GM18868 (cell line): ENCODE data around the gene ABCA2.

Experiments used
- ATAC-seq: cut with Tn5 transposase; IDR thresholded peaks from one replicate; pipeline ENCODE4 v1.9.1; 2021; ENCODE audit warnings: mild to moderate bottlenecking, moderate library complexity; ENCODE audit not compliant: unreplicated experiment

The ABCA2 gene

DNA sequence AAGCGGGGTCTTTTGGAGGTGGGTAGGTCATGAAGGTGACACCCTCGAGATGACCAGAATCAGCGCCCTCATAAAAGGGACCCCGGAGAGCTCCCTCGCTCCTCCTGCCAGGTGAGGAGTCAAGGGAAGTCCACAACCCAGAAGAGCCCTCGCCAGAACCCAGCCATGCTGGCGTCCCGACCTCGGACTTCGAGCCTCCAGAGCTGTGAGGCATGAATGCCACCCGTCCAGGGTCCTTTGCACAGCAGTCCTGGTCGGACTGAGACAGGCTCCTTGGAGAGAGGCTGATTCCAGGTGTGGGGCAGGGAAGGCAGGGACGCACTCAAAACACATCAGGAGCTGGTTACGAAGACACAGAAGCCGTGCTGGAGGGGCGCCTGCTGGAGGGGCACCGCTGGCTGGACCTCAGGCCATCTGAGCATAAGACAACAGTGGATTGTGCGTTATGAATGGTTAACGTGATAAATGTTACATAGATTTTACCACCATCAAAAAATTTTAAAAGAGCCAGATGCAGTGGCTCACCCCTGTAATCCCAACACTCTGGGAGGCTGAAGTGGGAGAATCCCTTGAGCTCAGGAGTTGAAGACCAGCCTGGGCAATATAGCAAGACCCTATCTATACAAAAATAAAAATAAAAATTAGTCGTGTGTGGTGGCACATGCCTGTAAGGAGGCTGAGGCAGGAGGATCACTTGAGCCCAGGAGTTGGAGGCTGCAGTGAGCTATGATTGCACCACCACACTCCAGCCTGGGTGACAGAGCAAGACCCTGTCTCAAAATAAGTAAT, 26.0 kb downstream of the ABCA2 start:
- ATAC-seq, result no peak

DNA sequence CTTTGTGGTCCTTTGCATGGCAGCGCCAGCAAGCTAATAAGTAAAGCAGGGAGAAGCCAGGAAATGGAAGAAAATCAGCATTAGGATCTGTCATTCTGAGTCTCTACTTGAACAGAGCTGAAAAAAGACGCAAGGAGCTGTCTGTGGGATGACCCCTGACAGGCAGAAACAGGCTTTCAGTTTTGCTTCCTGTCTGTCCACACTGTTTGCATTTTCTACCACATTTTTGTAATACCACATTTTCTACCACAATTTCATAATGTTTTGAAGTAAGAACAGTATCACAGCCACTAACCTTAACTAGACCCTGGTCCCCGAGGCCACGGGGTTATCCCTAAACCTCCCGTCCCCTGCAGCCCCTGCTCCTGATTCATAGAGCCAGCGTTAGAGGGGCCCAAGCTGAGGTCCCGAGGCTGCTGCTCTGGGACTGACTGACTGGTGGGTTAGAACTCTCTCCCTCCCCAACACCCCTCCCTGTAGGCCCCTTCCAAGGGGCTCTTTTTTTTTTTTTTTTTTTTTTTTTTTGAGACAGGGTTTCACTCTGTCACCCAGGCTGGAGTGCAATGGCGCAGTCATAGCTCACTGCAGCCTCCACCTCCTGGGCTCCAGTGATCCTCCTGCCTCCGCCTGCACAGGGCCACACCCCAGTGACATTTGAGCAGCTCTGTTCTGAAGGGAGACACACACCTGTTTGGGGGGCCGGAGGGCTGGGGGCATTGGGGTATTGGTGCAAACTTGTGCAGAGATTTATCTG, 27.7 kb downstream of the ABCA2 start:
- ATAC-seq, result peak; percentile 60

DNA sequence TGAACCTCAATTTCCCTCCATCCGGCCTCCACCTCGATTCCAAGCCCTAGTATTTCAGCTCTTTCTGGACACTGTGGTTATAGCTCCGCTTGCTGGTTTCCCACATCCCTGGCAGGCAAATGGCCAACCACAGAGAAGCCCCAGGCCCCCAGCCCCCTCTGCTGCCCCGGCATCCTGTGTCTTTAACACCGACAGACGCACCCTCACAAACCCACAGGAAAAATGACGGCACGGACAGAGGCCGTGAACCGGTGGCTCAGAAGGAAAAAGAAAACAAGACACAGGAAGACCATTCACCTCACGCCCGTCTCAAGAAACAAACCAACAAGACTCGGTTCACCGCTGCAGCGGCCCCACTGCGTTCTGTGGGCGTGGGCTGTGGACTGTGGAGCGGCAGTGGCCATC, 30.2 kb downstream of the ABCA2 start:
- ATAC-seq, result no peak

DNA sequence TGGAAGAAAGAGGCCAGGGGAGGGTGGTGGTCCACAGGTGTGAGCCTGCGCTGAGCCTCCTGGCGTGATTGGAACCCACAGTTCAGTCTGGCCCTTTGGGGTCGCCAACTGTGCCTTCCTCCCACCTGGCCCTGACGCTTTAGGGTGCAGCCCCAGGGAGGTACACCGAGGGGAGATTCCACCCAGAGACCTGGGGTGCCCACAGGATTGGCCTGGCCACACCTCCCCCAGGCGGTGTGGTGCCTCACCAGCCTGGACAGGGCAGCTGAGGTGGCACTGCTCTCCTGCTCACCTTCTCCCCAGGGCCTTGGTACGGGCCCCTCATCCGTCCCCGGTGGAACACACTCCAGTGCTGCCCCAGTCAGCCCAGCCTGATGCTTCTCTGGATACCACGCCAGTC, 30.7 kb downstream of the ABCA2 start:
- no peak for ATAC-seq

DNA sequence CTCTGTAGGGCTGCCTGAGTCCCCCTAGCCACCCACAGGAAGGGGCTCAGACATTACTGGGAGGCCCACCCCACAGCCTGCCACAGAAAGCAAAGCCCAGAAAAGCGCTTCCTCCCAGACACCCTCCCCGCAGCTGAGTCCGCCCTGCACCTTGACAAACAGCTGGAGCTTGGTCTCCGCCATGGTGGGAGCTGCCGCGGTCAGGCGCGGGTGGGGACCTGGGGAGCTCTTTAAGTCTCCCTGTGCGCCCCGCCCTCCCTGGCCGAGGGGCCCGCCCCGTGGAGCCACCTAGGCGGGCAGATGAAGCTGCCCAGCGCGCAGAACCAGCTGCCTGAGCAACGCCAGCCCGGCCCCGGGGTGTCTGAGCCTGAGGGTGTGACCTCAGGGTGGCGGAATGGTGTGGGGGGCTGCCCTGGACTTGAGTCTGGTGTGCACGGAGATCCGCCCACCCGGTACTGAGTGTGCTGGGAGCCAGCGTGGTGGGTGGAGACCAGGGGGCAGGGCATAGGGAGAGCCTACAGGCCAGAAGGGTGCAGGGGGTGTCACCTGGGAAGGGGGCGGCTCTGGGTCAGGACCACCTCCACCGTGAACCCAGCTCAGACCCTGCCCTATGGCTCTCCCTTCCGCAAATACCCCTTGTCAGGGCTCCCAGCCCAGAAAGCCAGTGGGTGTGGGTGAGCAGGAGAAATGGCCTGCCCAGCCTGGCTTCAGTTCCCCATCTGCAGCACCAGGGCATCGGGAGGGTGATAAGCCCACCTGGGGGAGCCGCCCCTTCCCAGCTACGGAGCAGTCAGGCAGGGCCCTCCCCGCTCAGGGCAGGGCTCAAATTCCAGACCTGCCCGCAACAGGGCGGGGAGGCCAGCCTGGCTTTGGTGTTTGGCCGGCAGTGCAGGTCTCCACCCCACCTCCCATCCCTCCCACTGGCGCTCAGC, 31.4 kb downstream of the ABCA2 start, which contains the start of gene CLIC3:
Gene CLIC3, minus strand, starts transcription at position 208 of the 932 bp plus-strand sequence. Its CDS starts 25 bp downstream, at position 183.
- ATAC-seq, result no peak

DNA sequence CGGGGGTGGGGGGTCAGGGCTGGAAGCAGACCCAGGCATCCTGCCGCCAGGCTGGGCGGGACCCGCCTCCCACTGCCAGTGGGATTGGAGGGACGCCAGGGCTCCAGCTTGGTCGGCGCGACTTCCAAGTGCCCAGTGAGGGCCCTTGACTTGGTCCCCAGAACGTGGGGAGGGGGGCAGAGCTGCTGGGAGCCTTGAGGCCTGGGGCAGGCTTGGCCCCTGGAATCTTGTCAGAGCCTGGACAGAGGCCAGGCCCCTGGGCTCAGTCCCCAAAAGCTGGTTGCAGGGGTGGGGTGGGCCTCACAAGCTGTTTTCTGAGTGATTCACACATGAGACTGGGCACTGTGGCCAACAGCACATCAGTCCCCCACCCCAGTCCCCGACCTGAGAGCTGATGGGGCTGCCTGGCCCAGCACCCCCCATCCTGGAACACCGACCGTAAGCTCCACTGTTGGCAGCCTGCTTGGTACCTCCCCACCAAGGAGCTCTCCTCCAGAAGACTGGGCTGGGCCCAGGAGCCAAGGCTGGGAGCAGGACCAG, 32.2 kb downstream of the ABCA2 start:
- ATAC-seq, result no peak

DNA sequence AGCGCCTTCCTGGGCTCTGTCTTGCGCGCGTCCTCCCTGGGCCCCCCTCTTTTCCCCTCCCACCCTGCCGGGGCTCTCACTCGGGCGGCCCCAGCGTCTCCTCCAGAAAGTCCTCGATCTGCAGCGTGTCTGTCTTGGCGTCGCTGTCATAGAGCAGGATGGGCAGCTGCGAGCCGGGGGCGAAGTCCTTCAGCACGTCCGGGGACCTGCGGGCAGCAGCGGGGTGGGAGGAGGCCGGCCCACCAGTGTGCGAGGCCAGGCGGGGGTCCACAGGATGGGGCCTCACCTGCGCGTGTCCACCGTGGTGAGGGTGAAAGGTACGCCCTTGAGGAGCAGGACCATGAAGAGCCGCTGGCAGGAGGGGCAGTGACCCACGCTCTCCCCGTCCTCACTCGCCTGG, 32.7 kb downstream of the ABCA2 start:
- ATAC-seq, result no peak

DNA sequence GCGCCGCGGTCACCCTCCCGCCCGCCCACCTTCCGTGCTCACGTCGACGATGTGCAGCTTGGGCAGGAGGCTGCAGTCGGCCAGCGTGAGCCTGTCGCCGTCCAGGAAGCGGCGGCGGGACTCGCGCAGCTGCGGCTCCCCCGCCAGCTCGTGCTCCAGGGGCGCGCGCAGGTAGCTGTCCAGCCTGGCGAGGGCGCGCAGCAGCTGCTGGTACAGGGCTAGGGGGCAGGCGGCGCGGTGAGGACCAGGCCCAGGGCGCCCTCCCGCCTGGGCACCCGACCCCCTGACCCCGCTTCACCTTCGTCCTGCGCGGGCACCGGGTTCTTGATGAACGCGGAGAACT, 33.2 kb downstream of the ABCA2 start:
- no peak for ATAC-seq

DNA sequence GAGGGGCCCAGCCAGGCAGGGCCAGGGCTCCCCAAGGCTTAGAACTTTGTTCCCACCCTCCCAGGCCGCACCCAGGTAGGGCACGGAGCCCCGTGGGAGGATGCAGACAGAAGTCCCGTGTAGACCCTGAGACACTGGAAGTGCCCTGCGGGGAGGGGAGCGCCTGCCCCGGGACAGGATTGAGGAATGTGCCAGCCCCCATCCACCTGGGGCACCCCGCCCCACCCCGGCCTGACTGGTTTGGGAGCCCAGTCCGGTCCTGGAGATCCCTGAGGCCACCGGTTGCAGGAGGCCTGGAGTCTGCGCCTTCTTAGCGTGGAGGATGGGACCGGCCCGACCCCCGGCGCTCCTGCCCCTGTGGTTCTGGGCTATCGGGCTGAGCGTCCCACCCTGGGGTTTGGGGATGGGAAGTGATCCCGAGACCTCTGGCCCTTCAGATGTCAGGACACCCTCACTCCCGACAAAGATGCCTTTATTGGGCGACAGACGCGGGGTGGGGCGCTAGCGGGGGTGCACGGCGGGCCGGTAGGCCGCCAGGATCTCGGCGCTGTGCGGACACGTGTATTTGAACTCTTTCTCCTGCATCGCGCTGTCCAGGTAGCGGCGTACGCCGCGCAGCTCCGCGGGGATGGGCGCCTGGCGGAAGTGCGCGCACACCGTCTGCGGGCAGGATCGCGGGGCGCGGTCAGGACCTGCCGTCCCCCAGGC, 33.7 kb downstream of the ABCA2 start:
- ATAC-seq, result no peak

DNA sequence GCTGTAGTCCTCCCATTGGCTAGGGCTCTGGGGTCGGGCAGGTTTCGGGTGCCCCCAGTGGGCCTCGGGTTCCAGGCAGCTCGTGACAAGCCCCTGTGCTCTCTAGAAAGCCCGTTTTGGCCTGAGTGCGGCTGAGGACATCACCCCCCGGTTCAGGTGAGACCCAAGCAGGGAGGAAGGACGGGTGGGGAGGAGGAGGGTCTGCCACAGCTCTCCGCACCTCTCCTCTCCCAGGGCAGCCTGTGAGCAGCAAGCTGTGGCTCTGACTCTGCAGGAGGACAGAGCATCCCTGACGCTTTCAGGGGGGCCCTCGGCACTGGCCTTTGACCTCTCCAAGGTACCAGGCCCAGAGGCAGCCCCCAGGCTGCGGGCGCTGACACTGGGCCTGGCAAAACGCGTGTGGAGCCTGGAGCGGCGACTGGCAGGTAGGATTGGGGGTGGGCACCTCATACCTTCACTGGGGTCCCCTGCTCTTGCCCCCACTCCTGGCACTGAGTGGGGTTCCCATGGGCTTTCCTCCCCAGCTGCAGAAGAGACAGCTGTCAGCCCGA, 35.1 kb downstream of the ABCA2 start:
- ATAC-seq, result no peak

DNA sequence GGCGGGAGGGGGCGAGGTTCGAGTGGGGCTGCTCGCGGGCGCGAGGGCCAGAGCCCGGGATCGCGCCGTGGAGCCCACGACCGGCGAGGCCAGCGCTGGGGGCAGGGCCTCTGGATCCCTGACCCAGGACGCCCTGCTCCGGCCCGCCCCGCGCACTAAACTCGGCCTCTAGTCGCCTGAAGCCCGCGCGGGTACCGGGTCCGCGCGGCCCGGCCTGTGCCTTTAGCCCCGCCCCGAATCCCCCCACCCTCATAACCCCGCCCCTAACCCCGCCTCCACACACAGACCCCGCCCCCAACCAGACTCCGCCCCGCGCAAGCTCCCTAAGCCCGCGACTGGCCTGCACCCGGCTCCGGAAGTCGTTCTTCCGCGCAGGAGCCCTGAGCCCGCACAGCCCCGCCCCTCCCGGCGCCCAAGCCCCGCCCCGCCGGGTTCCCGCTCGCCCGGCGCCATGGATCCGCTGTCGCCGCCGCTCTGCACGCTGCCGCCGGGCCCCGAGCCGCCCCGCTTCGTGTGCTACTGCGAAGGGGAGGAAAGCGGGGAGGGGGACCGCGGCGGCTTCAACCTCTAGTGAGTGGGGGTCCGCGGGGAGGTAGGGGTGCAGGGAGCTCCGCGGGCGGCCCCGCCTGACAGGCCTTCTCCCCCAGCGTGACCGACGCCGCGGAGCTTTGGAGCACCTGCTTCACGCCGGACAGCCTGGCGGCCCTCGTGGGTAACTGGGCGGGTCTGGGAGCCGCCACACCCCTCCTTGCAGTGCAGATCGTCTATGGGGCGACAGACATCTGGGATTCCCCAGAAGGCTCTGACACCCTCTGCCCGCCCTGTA, 35.8 kb downstream of the ABCA2 start, which contains the start of gene PAXX:
Gene PAXX, plus strand, starts transcription at position 430 of the 826 bp plus-strand sequence. Its CDS starts 22 bp downstream, at position 452.
- ATAC-seq, result peak; percentile 83

DNA sequence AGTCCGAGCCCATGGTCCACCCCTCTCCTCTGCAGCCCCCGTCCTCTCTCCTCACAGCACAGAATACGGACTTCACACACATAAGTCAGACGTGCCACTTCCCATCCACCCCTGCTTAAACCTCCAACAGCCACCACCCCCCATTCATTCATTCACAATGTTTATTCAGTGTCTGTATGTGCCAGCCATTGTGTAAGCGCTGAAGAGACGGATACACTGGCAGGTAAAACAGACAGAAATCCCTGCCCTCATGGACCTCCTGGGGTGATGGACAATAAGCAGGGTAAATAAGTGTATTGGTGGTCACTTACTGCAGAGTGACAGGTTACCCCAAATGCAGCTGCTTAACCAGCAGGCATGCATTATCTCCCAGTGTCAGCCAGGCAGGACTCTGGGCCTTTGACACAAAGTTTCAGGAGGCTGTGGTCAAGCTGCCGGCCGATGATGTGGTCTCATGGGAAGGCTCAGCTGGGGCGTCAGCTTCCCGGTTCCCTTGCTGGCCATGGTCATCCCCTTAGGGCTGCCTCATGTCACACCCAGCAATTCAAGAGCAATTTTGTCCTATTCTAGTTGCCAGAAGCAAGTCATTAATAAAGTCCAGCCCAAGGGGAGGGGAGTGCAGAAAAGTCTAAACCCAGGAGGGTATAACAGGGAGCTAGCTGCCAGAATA, 37.7 kb downstream of the ABCA2 start:
- ATAC-seq, result no peak

DNA sequence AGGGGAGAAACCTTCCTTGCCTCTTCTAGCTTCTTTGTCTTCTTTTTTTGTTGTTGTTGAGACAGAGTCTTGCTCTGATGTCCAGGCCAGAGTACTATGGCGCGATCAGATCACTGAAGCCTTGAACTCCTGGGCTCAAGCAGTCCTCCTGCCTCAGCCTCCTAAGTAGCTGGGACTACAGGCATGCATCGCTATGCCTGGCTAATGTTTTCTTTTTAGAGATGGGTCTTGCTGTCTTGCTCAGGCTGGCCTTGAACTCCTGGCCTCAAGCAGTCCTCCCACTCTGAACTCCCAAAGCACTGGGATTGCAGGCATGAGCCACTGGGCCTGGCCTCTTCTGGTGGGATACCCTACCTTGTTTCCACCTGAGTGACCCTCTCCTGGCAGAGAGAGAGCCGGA, 39.2 kb downstream of the ABCA2 start:
- ATAC-seq, result no peak

DNA sequence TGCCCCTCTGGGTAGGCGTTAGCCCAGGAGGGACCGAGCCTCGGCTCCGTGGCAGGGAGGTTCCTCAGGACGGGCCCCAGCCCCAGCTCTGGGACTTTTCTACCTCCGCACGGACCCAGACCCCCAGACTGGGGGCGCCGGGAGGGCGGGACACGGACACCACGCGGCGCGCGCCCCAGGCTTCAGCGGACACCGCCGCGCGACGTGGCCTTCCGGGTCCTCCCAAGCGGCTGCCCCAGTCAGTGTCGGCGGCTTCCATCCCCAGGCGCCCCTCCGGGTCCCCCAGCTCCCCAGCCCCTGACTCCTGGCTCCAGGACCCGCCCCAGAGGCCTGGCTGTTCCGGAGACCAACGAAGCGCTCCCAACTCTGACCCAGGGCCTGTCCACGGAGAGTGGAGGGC, 42.2 kb downstream of the ABCA2 start:
- no peak for ATAC-seq

DNA sequence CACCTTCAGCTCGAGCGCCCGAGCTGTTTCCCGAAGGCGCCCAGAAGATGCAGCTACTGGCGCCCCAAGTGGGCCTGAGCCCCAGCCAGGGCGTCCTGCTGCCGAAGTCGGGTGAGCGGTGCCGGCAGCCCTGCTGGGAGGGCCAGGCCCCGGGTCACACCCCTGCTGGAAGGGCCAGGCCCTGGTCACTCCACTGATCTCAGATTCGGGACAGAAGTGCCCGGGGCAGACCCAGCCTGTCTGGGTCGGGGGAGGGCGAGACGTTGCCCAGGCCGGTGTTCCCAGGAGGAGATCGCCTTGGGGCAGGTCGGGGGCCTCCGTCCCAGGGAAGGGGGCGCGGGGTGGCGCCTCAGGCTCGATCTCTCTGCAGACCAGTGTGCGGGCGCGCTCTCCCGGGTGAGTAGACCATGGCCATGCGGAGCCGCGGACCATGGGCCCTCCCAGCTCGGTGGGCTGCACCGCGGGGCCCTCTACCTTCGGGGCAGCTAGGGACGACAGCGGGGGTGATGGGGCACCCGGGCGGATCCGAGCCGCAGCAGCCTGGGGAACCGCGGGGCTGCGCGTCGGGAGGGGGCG, 42.9 kb downstream of the ABCA2 start:
- ATAC-seq, result no peak

DNA sequence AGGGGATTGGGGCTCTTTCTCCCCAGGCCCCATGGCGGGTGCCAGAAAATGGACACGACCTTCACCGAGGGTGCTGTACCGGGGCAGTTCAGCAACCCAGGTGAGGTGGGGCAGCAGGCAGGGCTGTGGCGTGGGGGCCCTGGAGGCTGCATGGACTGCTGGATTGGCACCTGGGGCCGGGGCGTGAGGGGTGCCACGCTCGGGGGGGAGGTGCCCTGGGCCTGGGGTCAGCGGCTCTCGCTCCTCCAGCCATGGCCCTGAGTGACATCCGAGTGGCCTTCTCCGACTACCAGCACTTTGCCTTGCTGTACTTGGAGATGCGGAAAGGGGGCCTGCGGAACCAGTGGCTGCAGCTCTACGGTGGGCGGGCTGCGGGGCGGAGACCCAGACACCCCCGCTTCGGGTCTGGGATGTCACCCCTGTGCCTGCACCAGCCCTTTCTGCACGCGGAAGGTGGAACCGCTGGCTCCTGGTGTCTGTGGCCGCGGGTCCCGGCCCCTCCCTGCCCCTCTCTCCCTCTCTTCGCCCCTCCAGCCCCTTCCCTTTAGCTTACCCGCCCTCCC, 43.5 kb downstream of the ABCA2 start:
- no peak for ATAC-seq

DNA sequence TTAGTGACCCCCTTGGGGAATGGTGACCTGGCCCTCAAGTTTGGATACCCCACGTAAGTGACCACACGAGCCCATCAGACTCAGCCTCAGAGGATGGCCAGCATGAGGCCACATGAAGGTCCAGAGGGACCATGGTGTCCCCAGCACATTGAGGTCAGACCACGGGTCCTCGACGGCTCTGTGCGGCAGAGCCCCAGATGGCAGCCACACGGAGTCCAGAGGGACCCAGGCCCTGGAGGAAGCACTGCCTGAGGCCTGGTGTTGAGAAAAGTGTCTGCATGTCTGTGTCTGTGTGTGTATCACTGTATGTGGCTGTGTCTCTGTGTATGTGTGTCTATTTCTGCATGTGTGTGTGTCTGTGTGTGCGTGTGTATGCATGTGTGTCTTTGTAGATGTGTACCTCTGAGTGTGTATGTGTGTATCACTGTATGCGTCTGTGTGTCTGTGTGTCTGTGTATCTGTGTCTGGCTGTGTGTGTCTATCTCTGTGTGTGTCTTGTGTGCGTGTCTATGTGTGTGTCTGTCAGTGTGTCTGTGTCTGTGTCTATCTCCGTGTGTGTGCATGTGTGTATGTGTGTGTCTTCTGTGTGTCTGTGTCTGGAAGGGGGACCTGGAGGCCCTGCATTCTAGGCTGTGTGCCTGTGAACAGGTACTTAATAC, 44.3 kb downstream of the ABCA2 start:
- ATAC-seq, result no peak
